Esophagus muscularis mucosa (tissue), 4 donors: ENCODE results near the gene PRDX2. TPM values are rescaled to one million over a fixed set of nuclear protein-coding genes. Genes with fewer than 3 reads are reported as not detected.
A peak's percentile ranks its signal among the peaks of the same experiment; 100 is the strongest.

Experiments
- DNase-seq: peaks from one replicate; pipeline ENCODE4 v3.0.0-alpha.2; 2017; ENCODE audit errors: extremely low spot score
- H3K27ac ChIP-seq, 4 donors: fragments of 200-600 bp; sonication (generic); replicated peaks in 1 of 4; 1 replicate in 3 of 4; 2 replicates in 1 of 4; pipeline ENCODE4 v1.5.1; 2016 to 2019; ENCODE audit warnings: mild to moderate bottlenecking in 1 of 4
- H3K27me3 ChIP-seq, 4 donors: fragments of 200-600 bp; sonication (generic); one replicate each; pipeline versions ENCODE4 v1.5.1 to v1.6.0; 2016 to 2019
- H3K36me3 ChIP-seq, 4 donors: fragments of 200-600 bp; sonication (generic); one replicate each; pipeline ENCODE4 v1.5.1; 2016 to 2019
- H3K4me1 ChIP-seq, 4 donors: fragments of 200-600 bp; sonication (generic); one replicate each; pipeline ENCODE4 v1.5.1; 2016 to 2019
- H3K4me3 ChIP-seq, 4 donors: fragments of 200-600 bp; sonication (generic); 1 replicate in 2 of 4; 2 replicates in 2 of 4; pipeline ENCODE4 v1.5.1; 2016 to 2019; ENCODE audit warnings: mild to moderate bottlenecking in 4 of 4, moderate library complexity in 1 of 4
- H3K9me3 ChIP-seq, 4 donors: fragments of 200-600 bp; sonication (generic); 1 replicate in 3 of 4; 2 replicates in 1 of 4; pipeline ENCODE4 v1.5.1; 2016 to 2019
- EP300 ChIP-seq: sonication (generic); formaldehyde crosslinking; IDR thresholded peaks from one replicate; pipeline ENCODE4 v1.6.1; 2017; ENCODE audit warnings: antibody characterized with exemption
- POLR2A ChIP-seq: fragments of 450-650 bp; IDR thresholded peaks from one replicate; pipeline ENCODE4 v1.6.1; 2017; ENCODE audit warnings: antibody characterized with exemption, moderate library complexity, mild to moderate bottlenecking, low read depth
- POLR2AphosphoS5 ChIP-seq, 2 donors: sonication (generic); formaldehyde crosslinking; IDR thresholded peaks; one replicate each; pipeline ENCODE4 v1.6.1; 2017; ENCODE audit warnings: antibody characterized with exemption in 2 of 2
- WGBS: methylation state at CpG from one replicate; pipeline ENCODE4 v1.1.5; 2018; 5-methylcytosine and 5-hydroxymethylcytosine counted together
- intact Hi-C: fragments of 100-400 bp; cut with DNase I; formaldehyde crosslinking; loops from one replicate; pipeline ENCODE4 v1.15.1; 2023
- total RNA-seq, 4 donors: library from RNA; depleted of rRNA; stranded (reverse); fragments of >200 nt; gene quantifications; one replicate each; pipeline versions ENCODE4 v1.1.0 to v1.2.1, GENCODE V29; 2016
- TF ChIP-seq, protein P1 (sequence below), 3 experiments: fragments of 200-600 bp in 2 of 3; fragments of 450-650 bp in 1 of 3; sonication (generic) in 2 of 3; IDR thresholded peaks; one replicate each; pipeline ENCODE4 v1.5.1; 2017 to 2019; ENCODE audit warnings: antibody characterized with exemption in 3 of 3, mild to moderate bottlenecking in 2 of 3, moderate library complexity in 1 of 3

PRDX2 gene
- total RNA-seq, 4 donors from 2014 or later = 236 to 275 (median 250) TPM

GRCh38 chr19:12789098-12789903 is 12.3 kb downstream of the PRDX2 start:
- no peak for TF ChIP-seq POLR2AphosphoS5 (IDR thresholded peaks at IDR 0.05)
- TF ChIP-seq EP300 = no peak
- TF ChIP-seq POLR2A = no peak
- TF ChIP-seq, protein P1, sequence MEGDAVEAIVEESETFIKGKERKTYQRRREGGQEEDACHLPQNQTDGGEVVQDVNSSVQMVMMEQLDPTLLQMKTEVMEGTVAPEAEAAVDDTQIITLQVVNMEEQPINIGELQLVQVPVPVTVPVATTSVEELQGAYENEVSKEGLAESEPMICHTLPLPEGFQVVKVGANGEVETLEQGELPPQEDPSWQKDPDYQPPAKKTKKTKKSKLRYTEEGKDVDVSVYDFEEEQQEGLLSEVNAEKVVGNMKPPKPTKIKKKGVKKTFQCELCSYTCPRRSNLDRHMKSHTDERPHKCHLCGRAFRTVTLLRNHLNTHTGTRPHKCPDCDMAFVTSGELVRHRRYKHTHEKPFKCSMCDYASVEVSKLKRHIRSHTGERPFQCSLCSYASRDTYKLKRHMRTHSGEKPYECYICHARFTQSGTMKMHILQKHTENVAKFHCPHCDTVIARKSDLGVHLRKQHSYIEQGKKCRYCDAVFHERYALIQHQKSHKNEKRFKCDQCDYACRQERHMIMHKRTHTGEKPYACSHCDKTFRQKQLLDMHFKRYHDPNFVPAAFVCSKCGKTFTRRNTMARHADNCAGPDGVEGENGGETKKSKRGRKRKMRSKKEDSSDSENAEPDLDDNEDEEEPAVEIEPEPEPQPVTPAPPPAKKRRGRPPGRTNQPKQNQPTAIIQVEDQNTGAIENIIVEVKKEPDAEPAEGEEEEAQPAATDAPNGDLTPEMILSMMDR (IDR thresholded peaks at IDR 0.05) = no peak
- Histone ChIP-seq H3K4me1 (peaks cover 41 to 69% (median 64%) of the 10 kb centered on the region in 4 donors), H3K27ac (peak overlapping the region; percentile 97 to 99 (median 99)), H3K9me3 (peaks cover 0 to 3% (median 0%) of the 10 kb centered on the region in 4 donors), H3K27me3 (no peaks in the 10 kb centered on the region), H3K36me3 (peaks cover 0 to 10% (median 0%) of the 10 kb centered on the region in 4 donors), H3K4me3 (peak overlapping the region; percentile 87 to 97 (median 90))
- intact Hi-C loops = no loop called here
- WGBS = 0% methylated on average over 9 of the region's 46 CpGs
- no peak for DNase-seq

- Histone ChIP-seq H3K27me3 (no peaks in the 10 kb centered on the region), H3K4me1 (peaks cover 44 to 69% (median 64%) of the 10 kb centered on the region in 4 donors), H3K9me3 (peaks cover 0 to 3% (median 0%) of the 10 kb centered on the region in 4 donors), H3K27ac (peak overlapping the region; percentile 97 to 99 (median 99)), H3K36me3 (peaks cover 0 to 10% (median 0%) of the 10 kb centered on the region in 4 donors), H3K4me3 (peak overlapping the region; percentile 87 to 97 (median 90))
- whole genome bisulfite sequencing = 0% methylated on average over 6 of the region's 12 CpGs
- intact Hi-C loops = no loop called here
- no peak for DNase-seq
- TF ChIP-seq POLR2AphosphoS5 (IDR thresholded peaks at IDR 0.05) = peak in 1 of 2 donors; percentile 69
- TF ChIP-seq, protein P1 (IDR thresholded peaks at IDR 0.05) = no peak
These were observed 12.9 kb downstream of the PRDX2 start for GRCh38 chr19:12788682-12789097.

DNA sequence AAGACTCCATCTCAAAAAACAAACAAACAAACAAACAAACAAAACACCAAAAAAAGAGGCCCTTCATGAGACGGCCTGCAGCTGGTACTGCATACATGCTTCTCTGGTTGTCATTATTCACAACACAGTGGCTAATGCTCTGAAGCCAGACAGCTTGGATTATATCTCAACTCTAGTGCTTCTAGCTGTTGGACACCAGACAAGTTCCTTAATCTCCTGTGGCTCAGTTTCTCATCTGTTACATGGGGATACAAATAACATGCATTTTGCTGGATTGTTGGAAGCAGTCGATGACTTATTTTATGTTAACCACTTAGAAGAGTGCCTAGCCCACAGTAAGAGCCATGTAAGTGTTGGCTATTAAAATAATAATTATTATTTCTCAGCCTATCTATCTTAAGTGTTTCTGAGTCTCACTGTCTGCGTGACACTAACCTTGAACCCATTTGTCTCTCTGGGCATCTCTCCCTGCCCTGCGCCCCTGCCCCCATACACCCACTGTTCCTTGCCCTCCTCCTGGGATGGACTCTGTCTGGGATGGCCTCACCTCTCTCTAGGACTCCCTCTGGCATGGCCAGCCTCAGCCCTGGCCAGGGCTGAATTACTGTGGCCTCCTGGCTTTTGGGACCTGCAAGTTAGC is 13.4 kb downstream of the PRDX2 start:
- intact Hi-C loops = no loop called here
- H3K4me1 ChIP-seq = peaks cover 49 to 74% (median 69%) of the 10 kb centered on the region in 4 donors
- DNase-seq = no peak
- TF ChIP-seq POLR2A (no peak), POLR2AphosphoS5 (IDR thresholded peaks at IDR 0.05) (no peak), EP300 (no peak)
- TF ChIP-seq, protein P1 (IDR thresholded peaks at IDR 0.05) = no peak
- WGBS = 35% methylated on average over 4 of the region's 4 CpGs
- H3K4me3 ChIP-seq = peak overlapping the region; percentile 87 to 97 (median 90)
- H3K36me3 ChIP-seq = peaks cover 0 to 10% (median 0%) of the 10 kb centered on the region in 4 donors
- peak overlapping the region; percentile 97 to 99 (median 99) for H3K27ac ChIP-seq
- peaks cover 0 to 3% (median 0%) of the 10 kb centered on the region in 4 donors for H3K9me3 ChIP-seq
- no peaks in the 10 kb centered on the region for H3K27me3 ChIP-seq

- H3K9me3 ChIP-seq = peaks cover 0 to 3% (median 0%) of the 10 kb centered on the region in 4 donors
- no peaks in the 10 kb centered on the region for H3K27me3 ChIP-seq
- no peak overlapping the region for H3K4me3 ChIP-seq
- TF ChIP-seq EP300 = no peak
- no peak for TF ChIP-seq POLR2A
- TF ChIP-seq, protein P1 (IDR thresholded peaks at IDR 0.05) = no peak
- TF ChIP-seq POLR2AphosphoS5 (IDR thresholded peaks at IDR 0.05) = no peak
- intact Hi-C loops = no loop called here
- H3K4me1 ChIP-seq = peaks cover 54 to 81% (median 75%) of the 10 kb centered on the region in 4 donors
- WGBS = 75% methylated on average over 10 of the region's 10 CpGs
- no peak for DNase-seq
- H3K36me3 ChIP-seq = peaks cover 0 to 4% (median 0%) of the 10 kb centered on the region in 4 donors
- peak overlapping the region; percentile 97 to 99 (median 99) for H3K27ac ChIP-seq
These were observed 14.1 kb downstream of the PRDX2 start for GRCh38 chr19:12787458-12787857.
